SK-N-SH (cell line): ENCODE data around the gene MACROD2.

Experiments used
- CTCF ChIP-seq: fragments of 200-600 bp; sonication (generic); IDR thresholded peaks from 2 replicates; pipeline ENCODE4 v1.6.1; 2017; ENCODE audit warnings: antibody characterized with exemption, mild to moderate bottlenecking, moderate library complexity
- GATA2 ChIP-seq: sonication (generic); formaldehyde crosslinking; IDR thresholded peaks from 2 replicates; pipeline ENCODE4 v1.5.0; 2020; ENCODE audit warnings: mild to moderate bottlenecking, missing genetic modification reagents

GRCh38 chr20:15036948-15037347 is 1041.6 kb downstream of the MACROD2 start:
- TF ChIP-seq CTCF (no peak), GATA2 (CRISPR knock-in tag) (no peak)
